NCI-H2081 (cell line): ENCODE data around the gene STIMATE.

Source experiments
- DNase-seq, 2 experiments: peaks; one replicate each; lab custom pipeline; 2025; lab: John Stamatoyannopoulos, UW

STIMATE gene

DNA sequence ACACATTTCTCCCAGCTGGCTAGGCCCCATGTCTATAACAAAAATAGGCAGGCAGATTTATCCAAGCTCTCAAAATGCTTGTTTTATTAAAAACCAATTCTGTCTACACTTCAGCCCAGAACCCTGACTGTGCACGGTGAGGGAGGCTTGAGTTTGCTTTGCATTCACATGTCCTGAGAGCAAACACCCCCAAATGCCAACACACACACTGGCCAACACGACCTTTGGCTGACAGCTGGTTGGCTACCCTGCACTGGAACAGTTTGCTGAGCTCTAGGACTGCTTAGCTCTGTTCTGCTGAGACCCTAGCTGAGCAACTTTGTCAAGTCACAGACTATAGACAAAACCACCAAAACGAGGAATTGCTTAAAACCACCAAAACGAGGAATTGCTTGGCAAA, 3.6 kb downstream of the STIMATE start:
- DNase-seq, result no peak

DNA sequence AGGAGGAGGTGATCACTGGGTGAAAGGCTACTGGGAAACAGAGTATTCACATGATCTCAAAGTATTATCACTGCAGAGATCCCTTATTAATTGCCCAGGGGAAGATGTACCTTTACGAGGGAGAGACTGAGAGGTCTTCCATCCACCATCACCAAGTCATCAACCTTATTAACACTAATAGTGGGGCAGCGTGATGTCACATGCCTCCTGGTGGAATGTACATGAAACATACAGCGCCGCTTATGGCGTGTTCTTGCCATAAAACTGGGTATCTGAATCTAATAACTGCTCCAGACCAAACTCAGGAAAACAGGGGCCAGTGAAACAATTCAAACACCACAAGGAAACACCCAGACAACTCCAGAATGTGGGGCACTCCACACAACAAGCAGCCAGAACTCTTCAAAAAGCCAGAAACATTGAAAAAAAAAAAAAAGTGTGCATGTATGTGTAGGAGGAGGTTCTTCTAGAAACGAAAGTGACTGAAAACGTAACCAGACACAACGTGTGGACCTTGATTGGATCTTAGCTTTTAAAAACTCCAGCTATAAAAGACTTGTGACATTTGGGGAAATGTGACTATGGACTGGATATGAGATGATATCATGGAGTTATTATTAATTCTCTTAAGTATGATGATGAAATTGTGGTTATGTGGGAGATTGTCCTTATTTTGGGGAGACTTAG, 4.6 kb downstream of the STIMATE start:
- no peak for DNase-seq

DNA sequence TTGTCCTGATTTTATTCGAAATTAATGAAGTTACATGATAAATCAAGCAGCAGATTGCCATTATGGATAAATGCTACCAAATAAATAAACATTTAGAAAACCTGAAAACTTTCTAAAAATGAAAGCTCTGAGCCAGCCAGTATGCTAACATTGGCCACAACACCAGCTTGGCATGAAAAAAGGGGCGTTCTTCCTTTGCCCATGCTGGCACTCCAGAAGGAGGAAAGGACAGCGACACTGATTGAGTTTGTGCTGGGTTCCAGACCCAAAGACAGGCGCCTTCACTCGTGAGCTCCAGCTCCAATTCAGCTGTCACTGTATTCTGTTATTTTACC, 5.1 kb downstream of the STIMATE start:
- DNase-seq, result no peak

DNA sequence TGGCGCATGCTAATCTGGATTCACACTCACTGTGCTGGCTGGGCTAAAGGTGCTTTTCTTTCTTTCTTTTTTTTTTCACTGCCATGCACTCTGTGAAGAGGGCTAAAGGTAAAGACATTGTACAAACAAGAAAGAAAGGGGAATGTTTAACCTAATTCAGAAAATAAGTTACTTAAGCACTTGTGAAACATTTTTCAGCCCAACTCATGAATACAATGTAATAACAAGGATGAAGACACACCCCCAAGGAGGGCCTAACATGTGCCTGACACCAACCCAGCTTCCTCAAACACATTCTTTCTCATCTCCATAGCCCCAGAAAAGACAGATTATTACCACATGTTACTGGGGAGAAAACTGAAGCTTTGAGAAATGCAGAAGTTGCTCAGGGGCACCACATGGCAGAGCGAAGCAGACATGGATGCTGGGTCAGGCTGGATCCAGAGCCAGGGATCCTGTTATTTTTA, 5.7 kb downstream of the STIMATE start:
- no peak for DNase-seq

DNA sequence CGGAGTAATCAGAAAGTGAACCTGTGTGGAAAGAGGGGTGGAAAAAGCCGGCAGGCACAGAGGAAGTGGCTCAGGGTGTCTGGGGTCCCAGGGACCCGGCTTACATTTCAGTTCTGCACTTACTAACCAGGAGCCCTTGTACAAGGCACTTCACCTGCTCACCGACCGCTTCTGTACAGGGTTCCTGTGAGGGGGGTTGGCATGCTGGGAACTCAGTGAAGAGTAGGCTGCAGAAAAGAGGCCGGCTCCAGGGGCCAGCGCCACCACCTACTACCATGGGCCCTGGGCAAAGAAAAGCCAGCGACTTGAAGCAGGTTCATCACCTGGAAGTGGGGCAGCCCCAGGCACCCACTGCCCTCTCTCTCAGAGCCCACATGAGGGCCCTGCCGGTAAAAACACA, 6.2 kb downstream of the STIMATE start:
- DNase-seq, result no peak

DNA sequence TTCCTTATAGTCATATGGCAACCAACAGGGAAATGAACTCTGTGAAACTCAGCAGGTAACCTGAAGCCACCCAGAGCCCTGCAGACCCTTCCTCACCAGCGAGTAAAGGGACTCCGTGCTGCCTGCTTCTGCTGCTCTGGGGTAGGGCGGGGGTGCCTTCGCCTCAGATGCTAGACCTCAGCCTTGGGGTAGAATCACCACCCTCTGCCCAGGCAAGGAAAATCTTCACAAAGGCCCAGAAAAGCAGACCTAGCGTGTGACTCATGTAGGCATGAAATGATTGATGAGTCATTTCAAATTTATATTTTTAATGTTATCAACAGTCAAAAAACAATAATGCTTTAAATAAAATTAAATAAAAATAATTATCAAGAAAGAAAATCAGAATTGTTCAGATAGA, 6.6 kb downstream of the STIMATE start:
- DNase-seq, result no peak

DNA sequence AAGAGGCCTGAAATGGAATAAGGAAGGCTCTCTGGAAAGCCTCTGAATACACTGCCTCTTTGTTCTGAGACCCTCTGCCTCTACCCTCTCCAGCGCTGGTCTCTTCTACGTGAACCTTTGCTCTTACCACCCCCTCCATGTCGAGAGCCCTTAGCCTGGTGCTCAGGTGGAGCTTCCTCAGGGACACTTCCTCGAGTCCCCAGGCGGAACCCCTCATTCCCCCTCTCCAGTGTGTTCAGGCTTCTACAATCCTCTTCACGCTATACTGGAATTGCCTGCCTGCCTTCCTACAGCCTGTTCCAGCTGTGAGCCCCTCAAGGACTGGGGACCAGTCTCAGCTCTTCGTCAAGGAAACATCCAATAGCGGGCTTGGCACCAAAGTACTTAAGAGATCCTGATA, 7.4 kb downstream of the STIMATE start:
- DNase-seq, result no peak

DNA sequence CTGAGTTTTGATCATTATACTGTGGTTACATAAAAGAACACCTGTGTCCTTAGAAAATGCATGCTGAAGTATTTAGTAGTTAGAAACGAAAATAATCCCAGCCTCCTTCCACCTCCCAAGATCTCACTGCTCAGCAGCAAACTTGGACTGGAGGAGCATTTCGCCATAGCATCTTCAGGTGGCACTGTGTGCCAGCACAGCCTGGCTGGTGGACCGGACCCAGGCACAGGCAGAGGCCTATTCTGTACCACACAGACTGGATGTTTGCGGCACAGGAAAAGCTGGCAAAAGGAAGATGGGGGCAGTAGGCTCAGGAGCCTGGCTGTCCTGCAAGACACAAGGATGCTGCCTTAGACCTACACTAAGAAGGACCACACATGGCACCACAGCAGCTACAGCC, 10.2 kb downstream of the STIMATE start:
- DNase-seq, result no peak

DNA sequence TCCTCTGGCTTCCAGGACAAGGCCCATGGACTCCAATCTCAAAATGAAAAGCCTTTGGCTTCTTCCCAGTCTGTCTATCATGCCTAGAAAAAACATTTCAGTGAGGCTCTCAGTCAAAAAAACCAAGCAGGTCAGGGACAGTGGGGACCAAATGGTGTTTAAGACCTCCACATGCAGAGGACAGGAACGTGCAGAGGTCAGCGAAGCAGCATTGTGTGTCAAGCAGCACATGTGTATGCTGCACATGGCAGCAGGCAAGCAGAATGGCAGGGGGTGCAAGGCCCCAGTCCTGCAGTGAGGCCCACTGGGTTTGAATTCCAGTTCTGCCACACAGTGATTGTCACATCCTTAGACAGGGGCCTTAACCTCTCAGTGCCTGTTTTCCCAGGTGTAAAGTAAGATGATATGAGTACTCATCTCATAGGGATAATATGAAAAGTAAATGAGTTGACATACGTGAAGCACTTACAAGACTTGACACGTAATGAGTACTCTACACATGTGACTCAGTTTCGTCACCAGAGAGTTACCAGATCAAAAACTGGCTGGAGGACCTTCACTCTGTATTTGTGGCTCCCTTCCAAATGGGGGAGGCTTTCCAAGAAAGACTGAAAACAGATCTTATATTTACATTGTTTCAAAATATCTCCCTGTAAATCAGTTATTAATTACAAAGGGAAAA, 11.2 kb downstream of the STIMATE start:
- no peak for DNase-seq

DNA sequence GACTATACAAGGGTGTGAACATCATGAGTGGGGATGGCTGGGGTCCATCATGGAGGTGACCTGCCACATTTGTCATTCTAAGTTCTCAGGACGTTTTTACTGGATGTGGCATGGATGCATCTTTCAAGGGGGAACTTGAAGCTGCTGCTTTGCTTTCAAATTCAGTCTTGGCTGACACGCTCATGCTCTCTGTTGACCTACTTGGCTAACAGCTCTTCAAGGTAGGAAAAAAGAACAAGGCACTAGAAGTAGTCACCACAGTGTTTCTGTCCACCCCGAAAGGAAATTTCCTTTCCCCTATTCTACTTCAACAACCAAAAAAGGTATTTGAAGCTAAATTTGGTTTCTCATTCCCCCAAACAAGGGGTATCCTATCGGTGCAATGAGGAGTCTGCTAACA, 15.0 kb downstream of the STIMATE start:
- DNase-seq, result no peak

DNA sequence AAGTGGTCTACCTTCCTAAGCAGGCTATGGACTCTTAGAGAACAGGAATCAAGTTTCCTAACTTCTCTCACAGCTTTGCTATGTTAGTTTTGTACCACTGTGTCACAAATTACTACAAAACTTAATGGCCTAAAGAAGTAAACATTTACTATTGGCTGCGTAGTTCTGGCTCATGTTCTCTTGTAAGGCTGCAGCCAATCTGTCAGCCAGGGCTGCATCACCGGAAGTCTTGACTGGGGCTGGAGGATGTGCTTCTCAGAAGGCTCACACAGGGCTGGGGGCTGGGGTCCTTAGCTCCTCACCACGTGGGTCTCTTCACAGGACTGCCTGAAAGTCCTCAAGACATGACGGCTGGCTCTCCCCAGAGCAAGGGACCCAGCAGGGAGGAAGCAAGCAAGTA, 15.5 kb downstream of the STIMATE start:
- DNase-seq, result no peak

DNA sequence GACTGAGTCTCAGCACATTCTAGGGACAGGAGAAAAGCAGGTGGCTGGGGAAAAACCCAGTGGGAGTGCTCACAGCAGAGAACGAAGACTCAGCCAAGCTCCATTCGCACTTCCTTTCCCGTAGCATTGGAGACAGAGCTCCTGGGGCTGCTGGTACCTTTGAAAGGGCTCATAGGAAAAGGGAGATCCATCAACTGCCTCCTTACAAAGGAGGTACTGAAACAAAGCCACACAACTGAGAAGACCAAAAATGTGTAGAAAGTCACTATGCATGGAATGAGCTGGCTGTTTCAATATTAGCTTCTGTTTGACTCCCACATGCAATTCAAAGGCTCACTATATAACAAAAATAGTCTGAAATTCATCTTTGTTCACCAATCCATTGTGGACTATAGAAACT, 16.9 kb downstream of the STIMATE start:
- DNase-seq, result no peak

DNA sequence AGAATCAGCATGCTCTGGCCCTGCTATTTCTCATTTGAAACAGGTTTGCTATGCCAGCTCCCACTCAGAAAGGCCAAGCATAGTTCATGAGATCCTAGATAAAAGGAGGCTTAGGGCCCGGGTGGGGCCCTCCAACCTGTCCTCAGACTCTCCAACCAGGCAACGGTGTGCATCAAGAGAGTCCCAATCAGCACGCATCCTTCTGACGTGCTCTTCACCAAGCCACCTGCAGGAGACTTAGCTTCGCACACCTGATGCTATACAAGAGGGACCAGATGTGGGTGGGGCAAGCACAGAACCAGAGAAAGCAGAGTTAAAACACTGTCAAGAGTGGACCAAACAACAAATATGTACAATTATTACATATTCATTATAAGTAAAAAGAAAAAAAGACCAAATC, 17.3 kb downstream of the STIMATE start:
- no peak for DNase-seq

DNA sequence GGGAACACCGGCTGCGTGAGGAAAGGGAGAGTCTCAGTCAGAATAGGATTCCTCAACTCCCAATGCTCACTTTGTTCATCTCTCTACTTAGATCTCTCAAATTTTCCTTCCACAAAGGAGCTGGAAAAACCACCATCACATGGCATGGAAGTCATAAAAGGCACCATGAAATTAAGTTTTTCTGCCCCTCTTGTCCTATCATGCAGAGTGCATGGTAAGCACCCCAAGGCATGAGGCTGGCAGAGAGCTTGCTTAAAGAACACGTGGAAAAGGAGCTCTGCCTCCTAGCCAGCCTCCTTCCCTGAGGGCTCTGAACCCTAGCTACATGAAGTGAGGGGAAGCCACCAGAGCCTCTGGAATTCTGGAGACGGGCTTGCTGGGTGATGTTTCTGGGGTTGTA, 17.8 kb downstream of the STIMATE start:
- no peak for DNase-seq

DNA sequence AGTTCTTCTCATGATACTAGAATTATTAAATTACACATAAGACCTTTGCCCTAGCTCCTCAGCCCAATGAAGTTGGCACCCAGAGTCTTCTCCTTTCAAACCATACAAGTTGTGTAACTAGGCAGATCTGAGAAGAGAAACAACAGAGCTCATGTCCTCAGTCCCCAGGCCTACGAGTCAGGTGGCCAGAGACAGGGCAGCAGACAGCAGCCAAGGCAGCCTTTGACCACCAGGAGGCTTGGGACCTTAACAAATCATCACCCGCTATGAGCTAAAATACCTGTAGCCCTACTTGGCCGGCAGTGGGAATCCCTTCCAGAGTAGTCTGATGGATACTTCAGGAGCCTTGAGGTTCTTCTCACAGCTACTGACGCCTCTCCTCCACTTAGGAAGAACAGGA, 18.3 kb downstream of the STIMATE start:
- DNase-seq, result no peak

DNA sequence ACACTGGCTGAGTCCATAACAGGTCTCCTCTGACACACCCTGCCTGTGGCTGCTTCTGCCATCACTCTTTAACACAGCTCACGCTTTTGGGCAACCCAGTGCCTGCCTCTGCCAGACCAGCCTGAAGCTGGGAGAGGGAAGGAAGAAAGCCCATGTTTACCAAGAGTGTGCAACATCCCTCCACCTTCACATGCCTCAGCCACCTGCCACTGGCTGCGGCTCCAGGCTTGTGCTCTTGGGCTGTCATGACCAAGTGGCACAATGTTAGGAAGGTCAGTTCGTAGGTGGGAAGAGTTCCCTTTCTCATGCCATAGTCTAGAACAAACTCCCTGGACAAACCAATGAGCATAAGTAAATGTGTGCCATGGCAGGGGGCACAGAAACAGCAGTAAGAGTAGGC, 20.3 kb downstream of the STIMATE start:
- DNase-seq, result no peak

DNA sequence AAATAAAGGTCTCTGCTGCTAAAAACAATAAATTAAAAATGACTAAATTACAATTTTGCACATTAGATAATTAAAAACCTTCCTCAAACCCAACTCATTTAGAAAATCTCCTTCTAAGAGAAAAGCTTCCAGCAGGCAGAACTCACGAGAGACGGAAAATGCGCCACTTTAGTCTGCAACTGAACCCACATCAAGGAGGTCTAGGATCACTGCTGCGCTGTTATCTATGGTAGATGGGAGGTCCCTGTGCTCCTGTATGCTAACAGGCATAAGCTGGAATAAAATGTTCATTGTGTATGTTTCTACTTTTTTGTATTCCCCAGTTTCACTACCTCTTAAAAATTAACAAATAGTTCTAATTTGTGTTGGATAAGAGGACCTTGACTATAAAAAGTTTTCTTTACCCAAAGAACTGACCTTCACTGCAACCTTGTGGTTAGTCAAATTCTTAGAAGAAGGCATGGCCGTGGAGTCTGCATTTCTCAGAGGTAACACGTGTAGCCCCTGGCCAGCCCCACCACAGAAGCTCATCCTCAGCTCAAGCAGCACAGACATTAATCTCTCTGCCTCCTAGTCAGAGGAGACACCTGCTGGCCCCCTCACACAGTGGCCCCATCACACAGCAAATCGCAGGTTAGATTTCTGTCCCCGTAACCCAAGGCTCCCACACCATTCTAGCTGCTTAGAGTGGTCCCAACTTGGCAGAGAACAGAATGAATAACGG, 22.3 kb downstream of the STIMATE start:
- no peak for DNase-seq

DNA sequence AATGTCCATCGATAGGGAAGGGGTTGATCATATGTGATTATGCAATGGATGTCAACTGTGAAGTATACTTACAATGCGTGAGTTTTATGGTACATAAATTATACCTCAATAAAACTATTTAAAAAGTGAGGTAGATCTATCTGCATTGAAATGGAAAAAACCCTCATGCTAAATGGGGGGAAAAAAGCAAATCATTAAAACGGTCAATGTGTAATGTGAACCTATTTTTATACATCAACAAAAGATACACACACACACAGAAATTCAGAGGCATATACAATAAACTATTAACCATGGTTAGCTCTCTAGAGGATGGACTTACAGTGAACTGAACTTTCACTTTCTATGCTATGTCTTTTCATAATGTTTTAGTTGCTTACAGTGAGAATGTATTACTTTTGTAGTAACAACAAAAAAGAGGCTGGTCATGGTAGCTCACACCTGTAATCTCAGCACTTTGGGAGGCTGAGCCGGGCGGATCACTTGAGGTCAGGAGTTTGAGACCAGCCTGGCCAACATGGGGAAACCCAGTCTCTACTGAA, 23.1 kb downstream of the STIMATE start:
- DNase-seq, result no peak

DNA sequence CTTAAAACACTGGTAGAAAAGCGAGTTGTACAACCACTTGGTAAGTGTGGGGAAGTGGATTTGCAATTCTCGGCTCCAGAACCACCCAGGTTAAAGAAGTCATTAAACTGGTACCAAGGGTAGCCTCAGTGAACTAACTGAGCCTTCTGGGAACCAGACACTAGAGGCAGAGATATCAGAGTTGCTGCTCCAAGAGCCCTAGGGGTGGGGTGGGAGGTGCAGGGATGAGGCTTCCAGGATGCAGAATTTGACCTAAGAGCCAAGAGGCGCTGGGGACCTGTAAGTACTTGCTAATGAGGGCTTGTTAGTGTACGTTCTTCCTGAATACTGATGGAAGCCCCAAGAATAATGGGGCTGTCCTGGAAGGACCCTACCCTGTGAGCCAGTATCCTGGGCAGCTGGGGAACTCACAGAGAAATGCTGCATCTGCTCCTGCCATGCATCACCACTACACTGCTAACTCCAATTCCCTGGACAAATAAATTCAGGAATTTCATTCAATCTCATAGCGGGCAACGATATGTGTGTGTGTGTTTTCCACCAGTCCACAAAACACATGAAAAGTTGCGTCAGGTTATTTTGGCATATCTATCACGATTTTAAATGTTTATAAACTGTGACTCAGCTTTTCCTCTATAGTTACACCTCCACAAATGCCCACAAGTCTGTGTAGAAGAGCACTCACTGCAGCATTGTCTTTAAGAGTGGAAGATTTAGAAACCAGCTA, 23.8 kb downstream of the STIMATE start:
- no peak for DNase-seq

DNA sequence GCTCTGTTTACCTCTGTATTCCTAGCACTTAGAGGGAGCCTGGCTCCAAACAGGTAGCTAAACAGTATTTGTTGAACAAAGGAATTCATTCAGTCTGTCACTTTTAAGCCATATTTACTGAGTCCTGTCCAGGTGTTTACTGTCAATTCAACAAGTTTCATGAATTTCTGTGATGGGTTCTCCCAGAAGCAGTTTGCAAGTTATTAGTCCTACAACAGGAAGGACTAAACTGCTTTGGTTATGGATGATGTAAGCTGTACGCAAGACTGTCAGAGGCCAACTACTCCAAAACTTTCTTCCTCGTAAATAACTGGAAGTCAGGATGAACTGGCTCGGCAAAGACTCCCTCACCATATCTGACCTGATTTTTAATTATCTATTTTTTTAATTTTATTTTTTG, 25.1 kb downstream of the STIMATE start:
- DNase-seq, result no peak

DNA sequence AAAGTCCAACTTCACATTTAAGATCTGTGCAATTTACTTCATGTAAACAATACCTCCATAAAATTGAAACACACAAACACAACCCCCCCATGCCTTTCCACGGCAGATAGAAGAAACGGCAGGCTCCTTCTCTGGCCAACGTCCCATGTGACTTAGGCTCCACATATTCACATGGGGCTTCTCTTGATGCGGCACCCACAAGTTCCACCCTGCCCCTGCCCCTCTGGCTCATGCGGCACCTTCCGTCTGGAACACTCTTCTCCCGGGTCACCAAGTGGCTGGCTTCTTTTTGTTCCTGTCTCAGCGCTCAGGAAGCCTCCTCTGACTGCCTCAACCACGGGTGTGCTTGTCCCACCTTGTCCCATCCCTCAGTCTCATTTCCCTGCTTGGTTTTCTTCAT, 25.6 kb downstream of the STIMATE start:
- DNase-seq, result no peak

DNA sequence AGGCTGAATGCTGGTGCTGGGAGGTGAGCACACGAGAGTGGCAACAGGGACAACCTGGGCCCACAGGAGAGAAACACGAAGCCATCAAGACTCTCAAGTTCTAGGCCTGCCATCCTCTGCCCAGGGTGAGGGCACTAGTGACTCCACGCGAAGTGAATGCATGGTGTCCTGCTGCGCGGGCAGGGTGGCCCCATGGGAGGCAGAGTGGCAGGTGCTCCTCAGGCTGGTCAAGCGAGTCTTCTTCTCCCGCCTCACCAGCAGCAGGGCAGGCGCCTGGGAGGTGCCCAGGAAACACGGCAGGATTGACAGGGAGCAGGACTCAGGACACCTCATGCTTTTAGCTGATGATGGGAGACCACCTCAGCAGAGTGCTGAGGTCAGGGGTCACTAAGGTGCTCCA, 26.9 kb downstream of the STIMATE start:
- DNase-seq, result no peak

DNA sequence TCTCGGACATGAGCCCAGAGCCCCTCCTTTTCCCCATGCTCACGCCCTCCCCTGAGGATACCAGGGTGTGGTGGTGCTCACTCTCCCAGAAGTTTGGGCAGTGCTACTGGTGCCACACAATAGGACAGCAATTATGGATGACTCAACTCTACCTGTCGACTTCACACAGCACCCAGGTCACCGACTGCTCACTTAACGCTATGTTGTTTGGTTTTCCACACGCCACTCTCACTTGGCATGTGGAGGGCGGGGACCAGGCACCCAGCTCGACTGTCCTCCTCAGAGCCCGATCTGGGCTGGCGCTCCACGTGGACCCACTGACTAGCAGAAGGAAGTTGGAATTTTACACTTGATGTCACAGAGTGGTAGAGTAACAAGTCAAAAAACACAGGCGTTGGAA, 30.9 kb downstream of the STIMATE start:
- no peak for DNase-seq
